Endothelial cell of umbilical vein (primary cell): ENCODE results near the gene CASK. TPM values are rescaled to one million over a fixed set of nuclear protein-coding genes. Genes with fewer than 3 reads are reported as not detected.

Source experiments
- BruUV-seq: library from RNA; stranded (reverse); fragments of 400-500 nt; replicated peaks from 2 replicates; lab custom pipeline; 2021; lab: Mats Ljungman, UMichigan
- CTCF ChIA-PET: fragments of 300-600, 350-600 bp; sonication (Branson Sonifier 250); formaldehyde crosslinking; loops from one replicate; lab custom pipeline; 2021; ENCODE audit warnings: antibody characterized with exemption, inconsistent platforms; lab: Charles Lee
- POLR2A ChIA-PET: fragments of 300-600, 350-600 bp; sonication (Branson Sonifier 250); formaldehyde crosslinking; loops from one replicate; lab custom pipeline; 2021; ENCODE audit warnings: antibody characterized with exemption, inconsistent platforms; lab: Charles Lee
- DNase-seq: peaks from one replicate; pipeline ENCODE4 v3.0.0-alpha.2; 2011; ENCODE audit warnings: low read depth, low spot score
- FAIRE-seq: peaks from 2 replicates; lab custom pipeline; 2011; peaks lifted over from hg19 to GRCh38; lab: Jason Lieb, UNC
- H2AFZ ChIP-seq: 2 replicates; pipeline ENCODE4 v1.6.0; 2012; ENCODE audit warnings: low read depth, low read length, control low read depth, inconsistent platforms
- H3K27ac ChIP-seq: 2 replicates; pipeline ENCODE4 v1.5.1; 2011; ENCODE audit warnings: low read depth, mild to moderate bottlenecking, control low read depth, low read length, moderate library complexity; ENCODE audit not compliant: insufficient read depth
- H3K27me3 ChIP-seq, 2 experiments: 2 replicates each; pipeline versions ENCODE4 v1.6.0 to v1.6.1; 2011; ENCODE audit warnings: low read length in 2 of 2, mixed read lengths in 1 of 2; ENCODE audit not compliant: control insufficient read depth in 2 of 2, insufficient read depth in 2 of 2
- H3K36me3 ChIP-seq, 2 experiments: 2 replicates in 1 of 2; 3 replicates in 1 of 2; pipeline ENCODE4 v1.5.1; 2011; ENCODE audit warnings: low read length in 2 of 2, mild to moderate bottlenecking in 1 of 2, moderate library complexity in 1 of 2; ENCODE audit not compliant: control insufficient read depth in 2 of 2, insufficient read depth in 2 of 2; ENCODE audit errors: extremely low read depth in 1 of 2
- H3K4me1 ChIP-seq: 3 replicates; pipeline ENCODE4 v1.5.1; 2011; ENCODE audit warnings: mild to moderate bottlenecking, low read length; ENCODE audit not compliant: control insufficient read depth, insufficient read depth; ENCODE audit errors: extremely low read depth
- H3K4me2 ChIP-seq: 2 replicates; pipeline ENCODE4 v1.6.1; 2011; ENCODE audit warnings: low read length, control low read depth, mixed read lengths; ENCODE audit not compliant: insufficient read depth
- H3K4me3 ChIP-seq, 3 experiments: fragments of 200-600 bp in 1 of 3; sonication (generic), shearing (Covaris generic) in 1 of 3; replicated peaks in 1 of 3; 2 replicates each; pipeline ENCODE4 v1.5.1; 2011 to 2016; ENCODE audit warnings: control low read depth in 3 of 3, low read length in 3 of 3, mild to moderate bottlenecking in 2 of 3, inconsistent platforms in 1 of 3, low read depth in 1 of 3, moderate library complexity in 1 of 3; ENCODE audit not compliant: insufficient read depth in 1 of 3
- H3K79me2 ChIP-seq: 2 replicates; pipeline ENCODE4 v1.6.0; 2012; ENCODE audit warnings: low read length, inconsistent platforms; ENCODE audit not compliant: control insufficient read depth, insufficient read depth
- H3K9ac ChIP-seq: replicated peaks from 2 replicates; pipeline ENCODE3; 2011; ENCODE audit warnings: low read length, control low read depth; ENCODE audit not compliant: insufficient read depth; ENCODE audit errors: extremely low read depth
- H3K9me1 ChIP-seq: replicated peaks from 3 replicates; pipeline ENCODE4 v1.6.0; 2011; ENCODE audit warnings: mild to moderate bottlenecking, low read length; ENCODE audit not compliant: control insufficient read depth, insufficient read depth; ENCODE audit errors: extremely low read depth
- H3K9me3 ChIP-seq: replicated peaks from 2 replicates; pipeline ENCODE4 v1.5.1; 2012; ENCODE audit warnings: low read length, inconsistent platforms; ENCODE audit not compliant: control insufficient read depth, insufficient read depth
- H4K20me1 ChIP-seq: replicated peaks from 2 replicates; pipeline ENCODE3; 2011; ENCODE audit warnings: mild to moderate bottlenecking, low read length; ENCODE audit not compliant: control insufficient read depth, insufficient read depth; ENCODE audit errors: extremely low read depth
- EZH2 ChIP-seq: IDR thresholded peaks from 2 replicates; pipeline ENCODE4 v1.6.1; 2012; ENCODE audit warnings: borderline replicate concordance, low read depth, mild to moderate bottlenecking, moderate library complexity, low read length, inconsistent platforms; ENCODE audit not compliant: severe bottlenecking
- FOS ChIP-seq: IDR thresholded peaks from 2 replicates; pipeline ENCODE4 v1.6.1; 2011; ENCODE audit warnings: mild to moderate bottlenecking, low read length, moderate library complexity, borderline replicate concordance; ENCODE audit not compliant: insufficient read depth
- GATA2 ChIP-seq: IDR thresholded peaks from 2 replicates; pipeline ENCODE4 v1.7.0; 2011; ENCODE audit warnings: low read depth, mild to moderate bottlenecking, moderate library complexity, mixed read lengths, low read length; ENCODE audit not compliant: insufficient read length, insufficient read depth
- JUN ChIP-seq: IDR thresholded peaks from 2 replicates; pipeline ENCODE4 v1.6.1; 2011; ENCODE audit warnings: borderline replicate concordance, low read depth; ENCODE audit not compliant: insufficient read length, insufficient read depth
- MYC ChIP-seq: IDR thresholded peaks from one replicate; pipeline ENCODE4 v1.6.1; 2011; ENCODE audit warnings: mild to moderate bottlenecking, low read depth, low read length
- POLR2A ChIP-seq: IDR thresholded peaks from 2 replicates; pipeline ENCODE4 v1.6.1; 2012; ENCODE audit warnings: low read depth, mild to moderate bottlenecking, control low read depth, low read length
- POLR2AphosphoS5 ChIP-seq: IDR thresholded peaks from 2 replicates; pipeline ENCODE4 v1.6.1; 2012; ENCODE audit warnings: low read depth, mild to moderate bottlenecking, control low read depth, low read length, moderate library complexity; ENCODE audit not compliant: insufficient read depth
- dilution Hi-C: fragments of 300-500 bp; cut with MboI; formaldehyde crosslinking; loops from one replicate; pipeline ENCODE4 v1.15.0; 2019; ENCODE audit warnings: low sequenced_read_pairs; ENCODE audit not compliant: extremely low pct_ligation_motif_present
- intact Hi-C: fragments of 100-400 bp; cut with micrococcal nuclease; formaldehyde crosslinking; loops from one replicate; pipeline ENCODE4 v1.10.0; 2022
- polyA plus RNA-seq, 4 experiments: library from polyadenylated mRNA; depleted of rRNA in 3 of 4; stranded (reverse) in 3 of 4; unstranded in 1 of 4; fragments of >200 nt; gene quantifications; 2 replicates each; pipeline versions ENCODE4 v1.2.1 to v1.2.3, GENCODE V29; 2011 to 2012; ENCODE audit warnings: missing spikeins in 1 of 4
- total RNA-seq: library from RNA; stranded (reverse); gene quantifications from 2 replicates; pipeline ENCODE4 v1.2.3, GENCODE V29; 2021
- TF ChIP-seq, protein P1 (sequence below), 2 donors: IDR thresholded peaks; 1 replicate in 1 of 2; 2 replicates in 1 of 2; pipeline ENCODE4 v1.5.1; 2011; ENCODE audit warnings: low read length in 2 of 2, mild to moderate bottlenecking in 2 of 2, moderate library complexity in 2 of 2, control low read depth in 1 of 2, inconsistent platforms in 1 of 2, low read depth in 1 of 2; ENCODE audit not compliant: insufficient read depth in 1 of 2; ENCODE audit errors: extremely low read depth in 1 of 2
- TF ChIP-seq, protein P2 (sequence below): IDR thresholded peaks from 2 replicates; pipeline ENCODE4 v1.6.1; 2011; ENCODE audit not compliant: insufficient read depth, insufficient read length

Gene CASK
- total and polyA plus RNA-seq, 2 donors (not counting 3 experiments of a cell fraction or from before 2014, with no cell fraction given), result 6.4 to 30.4 TPM

DNA sequence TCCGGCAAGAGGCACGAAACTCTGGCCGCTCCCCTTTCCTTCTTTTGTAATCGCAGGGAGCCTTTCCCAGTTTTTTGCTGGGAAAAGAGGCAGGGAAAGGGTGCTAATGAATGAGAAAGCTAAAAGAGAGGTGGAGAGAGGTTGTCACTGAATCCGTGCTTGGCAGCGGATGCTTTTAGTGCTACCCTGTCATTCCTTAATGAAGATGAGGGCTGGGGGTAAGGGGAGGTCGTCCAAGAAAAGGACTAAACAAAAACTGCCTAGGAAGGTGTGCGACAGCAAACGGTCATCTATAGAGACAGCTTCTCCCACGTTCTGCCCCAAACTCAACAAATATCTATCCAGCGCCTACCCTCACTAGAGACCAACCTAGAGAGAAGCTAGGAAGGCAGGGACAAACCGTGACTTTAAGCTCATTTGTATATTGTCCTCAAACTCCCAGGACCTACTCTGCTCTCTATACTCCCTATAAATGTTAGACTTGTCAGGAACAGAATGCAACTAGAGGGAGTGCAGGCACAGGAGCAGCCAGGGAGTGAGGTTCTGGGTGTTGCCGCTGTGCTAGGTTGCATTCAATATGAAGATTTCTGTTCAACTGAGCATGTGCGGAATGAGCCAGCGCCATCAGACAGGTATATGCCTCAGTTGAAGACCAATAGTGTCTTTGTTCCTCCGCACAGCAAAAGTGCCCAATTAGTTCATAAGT is 777 bp upstream of the CASK start:
- Histone ChIP-seq H3K4me2 (peak overlapping the region; percentile 94), H3K27ac (peak overlapping the region; percentile 21), H4K20me1 (no peaks in the 10 kb centered on the region), H3K9ac (peak overlapping the region; percentile 63), H3K9me1 (no peaks in the 10 kb centered on the region), H3K27me3 (peaks cover 5 to 7% of the 10 kb centered on the region in 2 experiments), H2AFZ (peak overlapping the region; percentile 89), H3K36me3 (no peaks in the 10 kb centered on the region), H3K4me1 (no peaks in the 10 kb centered on the region), H3K79me2 (peaks cover 1% of the 10 kb centered on the region), H3K4me3 (peak overlapping the region; percentile 74 to 75 (median 75)), H3K9me3 (no peaks in the 10 kb centered on the region)
- DNase-seq (peak; percentile 46), FAIRE-seq (peak; percentile 75)
- POLR2A ChIA-PET, result no interaction called here
- intact Hi-C loops, result loop anchor here (2.0 to 5.0 kb wide), 5 partner anchors 103 to 1733 kb away; partner anchors contain the start of gene MAOA
- no peak for TF ChIP-seq JUN
- TF ChIP-seq, protein P1, sequence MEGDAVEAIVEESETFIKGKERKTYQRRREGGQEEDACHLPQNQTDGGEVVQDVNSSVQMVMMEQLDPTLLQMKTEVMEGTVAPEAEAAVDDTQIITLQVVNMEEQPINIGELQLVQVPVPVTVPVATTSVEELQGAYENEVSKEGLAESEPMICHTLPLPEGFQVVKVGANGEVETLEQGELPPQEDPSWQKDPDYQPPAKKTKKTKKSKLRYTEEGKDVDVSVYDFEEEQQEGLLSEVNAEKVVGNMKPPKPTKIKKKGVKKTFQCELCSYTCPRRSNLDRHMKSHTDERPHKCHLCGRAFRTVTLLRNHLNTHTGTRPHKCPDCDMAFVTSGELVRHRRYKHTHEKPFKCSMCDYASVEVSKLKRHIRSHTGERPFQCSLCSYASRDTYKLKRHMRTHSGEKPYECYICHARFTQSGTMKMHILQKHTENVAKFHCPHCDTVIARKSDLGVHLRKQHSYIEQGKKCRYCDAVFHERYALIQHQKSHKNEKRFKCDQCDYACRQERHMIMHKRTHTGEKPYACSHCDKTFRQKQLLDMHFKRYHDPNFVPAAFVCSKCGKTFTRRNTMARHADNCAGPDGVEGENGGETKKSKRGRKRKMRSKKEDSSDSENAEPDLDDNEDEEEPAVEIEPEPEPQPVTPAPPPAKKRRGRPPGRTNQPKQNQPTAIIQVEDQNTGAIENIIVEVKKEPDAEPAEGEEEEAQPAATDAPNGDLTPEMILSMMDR (IDR thresholded peaks at IDR 0.05; ENCODE audit: extremely low read depth in 1 of 2, insufficient read depth in 1 of 2, low read depth in 1 of 2, low read length in 2 of 2), result no peak
- TF ChIP-seq GATA2, result no peak
- TF ChIP-seq MYC, result no peak
- TF ChIP-seq, protein P2, sequence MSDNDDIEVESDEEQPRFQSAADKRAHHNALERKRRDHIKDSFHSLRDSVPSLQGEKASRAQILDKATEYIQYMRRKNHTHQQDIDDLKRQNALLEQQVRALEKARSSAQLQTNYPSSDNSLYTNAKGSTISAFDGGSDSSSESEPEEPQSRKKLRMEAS, result no peak
- no peak for TF ChIP-seq POLR2A
- no peak for TF ChIP-seq FOS
- TF ChIP-seq EZH2, result no peak
- TF ChIP-seq POLR2AphosphoS5, result no peak
- dilution Hi-C loops, result no loop called here
- CTCF ChIA-PET, result interaction anchor here (1.0 to 1.2 kb wide), 2 partner anchors 125 to 143 kb away, joined by 3 read pairs; no protein-coding TSS in a partner anchor
- no TSS peak for BruUV-seq
